Activated naive CD4-positive, alpha-beta T cell treated with anti-CD3 and anti-CD28 coated beads, Interleukin-2, amount 50 U/mL, for 72 hours (primary cell): ENCODE measurements around the gene GRM4. TPM values are rescaled to one million over a fixed set of nuclear protein-coding genes. Genes with fewer than 3 reads are reported as not detected.

Experiments used
- ATAC-seq, 2 donors: fragments of 150-1000 bp; cut with Tn5 transposase; 2 replicates each; pipeline ENCODE4 v1.10.0; 2021; ENCODE audit warnings: mild to moderate bottlenecking in 2 of 2, moderate library complexity in 2 of 2
- DNase-seq, 2 donors: peaks; one replicate each; pipeline ENCODE4 v3.0.0; 2021 to 2022; ENCODE audit warnings: low spot score in 2 of 2
- H3K27ac Mint-ChIP-seq, 2 donors: one replicate each; pipeline ENCODE4 v1.8.0; 2022; ENCODE audit warnings: mild to moderate bottlenecking in 2 of 2, mixed read lengths in 2 of 2
- H3K36me3 Mint-ChIP-seq, 2 donors: one replicate each; pipeline ENCODE4 v1.8.0; 2022; ENCODE audit warnings: mixed read lengths in 2 of 2
- H3K9me3 Mint-ChIP-seq, 2 donors: one replicate each; pipeline ENCODE4 v1.8.0; 2022; ENCODE audit warnings: mixed read lengths in 2 of 2
- total RNA-seq, 2 donors: library from RNA; stranded (reverse); gene quantifications; one replicate each; pipeline ENCODE4 v1.2.3, GENCODE V29; 2022

Gene GRM4
- total RNA-seq, 2 donors from 2014 or later: 0.12 to 0.36 TPM

DNA sequence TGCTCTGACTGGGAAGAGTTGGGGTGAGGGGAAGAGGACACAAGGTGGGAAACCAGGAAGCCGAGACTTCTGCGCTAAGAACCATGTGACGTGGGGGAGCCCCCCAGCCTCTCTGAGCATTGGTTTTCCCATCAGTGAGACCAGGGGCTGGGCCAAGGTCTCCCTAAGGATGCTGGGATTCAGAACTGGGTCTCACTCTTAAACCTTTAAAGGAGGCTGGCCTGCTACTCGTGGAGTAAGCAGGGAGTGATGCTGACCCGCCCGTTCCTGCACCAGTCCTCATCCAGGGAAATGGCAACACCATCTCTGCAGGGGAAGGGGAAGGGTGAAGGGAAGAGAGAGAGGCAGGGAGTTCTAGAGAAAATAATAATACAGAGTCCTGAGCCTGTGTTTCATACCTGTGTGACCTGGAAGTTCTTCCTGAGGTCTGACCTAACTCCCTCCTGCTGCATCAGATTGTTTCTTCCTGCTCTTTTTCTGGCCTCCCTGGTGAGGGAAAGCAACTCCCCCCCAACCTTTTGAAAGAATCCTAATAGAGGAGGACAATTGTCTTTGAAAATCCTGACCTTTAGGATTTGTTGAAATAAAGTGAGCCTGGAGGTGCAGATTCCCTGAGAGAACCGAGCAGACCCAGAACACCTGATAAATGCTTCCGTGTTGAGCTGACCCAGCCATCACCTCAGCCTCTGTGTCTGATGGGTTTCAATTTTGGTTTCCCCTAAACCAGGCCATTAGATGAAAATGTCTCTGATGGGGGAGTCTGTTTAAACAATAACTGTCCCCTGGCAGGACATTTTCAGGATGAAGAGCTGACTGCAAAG, 3.0 kb upstream of the GRM4 start:
- Mint-ChIP-seq H3K9me3 (no peaks in the 10 kb centered on the region), H3K36me3 (no peaks in the 10 kb centered on the region), H3K27ac (no peak overlapping the region)
- DNase-seq (peak in 1 of 2 donors; percentile 26), ATAC-seq (no peak)

GRCh38 chr6:34147906-34148630, 2.2 kb upstream of the GRM4 start:
- Mint-ChIP-seq H3K36me3 (no peaks in the 10 kb centered on the region), H3K9me3 (no peaks in the 10 kb centered on the region), H3K27ac (no peak overlapping the region)
- DNase-seq: peak in 1 of 2 donors; percentile 33
- ATAC-seq: no peak

- ATAC-seq: no peak
- Mint-ChIP-seq H3K36me3 (no peaks in the 10 kb centered on the region), H3K9me3 (no peaks in the 10 kb centered on the region), H3K27ac (no peak overlapping the region)
- no peak for DNase-seq
Measured at GRCh38 chr6:34146801-34147592, 1.1 kb upstream of the GRM4 start.

DNA sequence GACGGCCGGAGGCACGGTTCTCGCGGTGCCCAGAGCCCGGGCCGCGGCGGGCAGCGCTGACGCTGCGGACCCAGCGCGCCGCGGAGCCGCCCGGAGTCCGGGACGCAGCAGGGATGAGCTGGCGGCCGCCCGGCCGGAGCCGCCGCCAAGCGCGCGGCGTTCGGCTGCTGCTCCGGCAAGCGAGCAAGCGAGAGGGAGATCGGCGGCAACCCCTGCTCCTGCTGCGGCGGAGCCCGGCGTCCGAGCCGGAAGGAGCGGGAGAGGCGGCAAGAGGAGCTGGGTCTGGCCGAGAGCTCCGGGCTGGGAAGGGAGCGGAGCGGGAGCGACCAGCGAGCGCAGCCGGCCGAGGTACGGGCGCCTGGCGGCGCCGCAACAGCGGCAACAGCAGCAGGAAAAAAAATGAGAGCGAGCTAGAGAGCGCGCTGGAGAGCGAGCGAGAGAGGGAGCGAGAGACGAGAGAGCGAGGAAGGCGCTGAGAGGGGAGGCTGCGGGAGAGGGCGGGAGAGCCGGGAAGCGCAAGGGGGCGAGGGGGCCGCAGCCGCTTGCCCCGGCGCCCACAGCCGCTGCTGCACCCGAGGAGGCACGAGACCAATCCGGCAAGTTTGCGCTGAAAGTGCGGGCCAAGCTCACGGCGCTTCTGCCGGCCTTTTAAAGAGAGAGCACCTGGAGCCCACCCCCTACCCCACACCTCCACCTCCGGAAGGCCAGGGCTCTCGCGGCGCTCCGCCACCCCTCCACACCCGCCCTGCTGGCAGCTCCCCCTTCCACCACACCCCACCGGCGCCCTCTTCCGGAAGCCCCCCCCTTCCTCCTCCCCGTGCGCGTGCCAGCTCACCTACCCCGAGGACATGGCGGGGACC, 496 bp downstream of the GRM4 start:
- peak in 1 of 2 donors; percentile 35 for DNase-seq
- peak; percentile 22 to 36 for ATAC-seq
- Mint-ChIP-seq H3K9me3 (no peaks in the 10 kb centered on the region), H3K36me3 (no peaks in the 10 kb centered on the region), H3K27ac (no peak overlapping the region)

DNA sequence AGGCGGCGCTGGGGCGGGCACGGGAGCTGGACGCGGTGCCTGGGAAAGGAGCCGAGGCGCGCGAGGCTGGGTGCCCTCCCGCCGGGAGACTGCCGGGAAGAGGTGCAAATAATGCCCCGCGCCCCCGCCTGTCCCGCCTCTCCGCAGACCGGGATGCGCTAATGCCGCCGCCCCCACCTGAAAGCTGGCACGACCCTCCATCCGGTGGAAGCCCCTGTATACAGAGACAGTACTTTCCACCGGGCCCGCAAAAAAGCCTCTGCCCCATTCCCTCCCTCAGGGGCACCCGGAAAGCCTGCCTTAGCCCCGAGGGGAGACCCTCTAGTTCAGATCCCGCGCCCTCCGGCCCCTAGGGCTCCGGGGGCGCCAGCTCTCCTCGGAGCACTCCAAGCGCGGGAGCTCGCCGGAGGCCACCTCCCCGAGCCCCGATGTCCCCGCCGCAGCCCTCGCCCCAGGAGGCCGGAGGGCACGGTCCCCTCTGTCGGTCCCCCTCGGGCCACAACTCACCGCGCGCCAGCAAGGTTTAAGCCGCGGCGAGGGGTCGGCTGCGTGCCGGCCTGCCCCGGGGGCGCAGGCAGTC, 1.2 kb downstream of the GRM4 start:
- ATAC-seq: no peak
- no peaks in the 10 kb centered on the region for H3K9me3 Mint-ChIP-seq

GRCh38 chr6:34143884-34144580, 1.9 kb downstream of the GRM4 start:
- peak in 1 of 2 donors; percentile 59 for DNase-seq
- H3K36me3 Mint-ChIP-seq: no peaks in the 10 kb centered on the region
- H3K27ac Mint-ChIP-seq: no peak overlapping the region
- H3K9me3 Mint-ChIP-seq: no peaks in the 10 kb centered on the region
- peak; percentile 43 to 72 for ATAC-seq

More for the DNA sequence above, 1.2 kb downstream of the GRM4 start:
- Mint-ChIP-seq H3K36me3 (no peaks in the 10 kb centered on the region), H3K27ac (no peak overlapping the region)
- no peak for DNase-seq

DNA sequence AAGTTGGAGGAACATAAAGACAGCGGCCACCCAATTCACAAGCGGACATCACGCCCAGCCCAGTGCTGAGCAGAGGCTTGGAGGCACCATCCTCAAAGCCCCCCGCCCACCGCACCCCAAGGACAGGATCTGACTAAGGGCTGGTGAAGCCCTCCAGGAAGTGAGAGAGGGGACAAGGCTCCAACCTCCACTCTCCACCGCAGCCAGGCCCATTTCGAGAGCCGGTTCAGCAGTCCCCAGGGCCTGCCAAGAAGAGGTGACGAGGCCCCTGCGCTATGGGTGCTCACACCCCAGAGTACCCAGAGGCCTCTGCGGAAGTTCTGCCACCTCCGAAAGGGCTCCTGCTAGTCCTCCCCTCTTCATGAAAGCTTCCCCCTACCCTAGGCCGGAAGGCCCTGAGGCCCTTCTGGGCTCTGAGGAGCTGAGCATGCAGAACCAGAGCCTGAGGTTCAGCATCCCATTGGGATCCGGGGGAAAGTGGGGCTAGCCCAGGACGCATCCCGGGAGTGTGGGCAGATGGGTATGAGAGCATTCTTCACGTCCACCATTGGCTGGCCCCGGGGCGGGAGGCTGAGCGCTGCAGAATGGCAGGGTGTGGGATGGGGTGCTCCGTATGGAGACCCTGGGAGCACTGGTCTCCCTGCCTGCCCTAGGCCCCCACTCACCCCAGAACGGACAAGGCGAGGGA, 2.5 kb downstream of the GRM4 start:
- Mint-ChIP-seq H3K27ac (no peak overlapping the region), H3K36me3 (no peaks in the 10 kb centered on the region), H3K9me3 (no peaks in the 10 kb centered on the region)
- DNase-seq (no peak), ATAC-seq (peak in 1 of 2 donors; percentile 16)

DNA sequence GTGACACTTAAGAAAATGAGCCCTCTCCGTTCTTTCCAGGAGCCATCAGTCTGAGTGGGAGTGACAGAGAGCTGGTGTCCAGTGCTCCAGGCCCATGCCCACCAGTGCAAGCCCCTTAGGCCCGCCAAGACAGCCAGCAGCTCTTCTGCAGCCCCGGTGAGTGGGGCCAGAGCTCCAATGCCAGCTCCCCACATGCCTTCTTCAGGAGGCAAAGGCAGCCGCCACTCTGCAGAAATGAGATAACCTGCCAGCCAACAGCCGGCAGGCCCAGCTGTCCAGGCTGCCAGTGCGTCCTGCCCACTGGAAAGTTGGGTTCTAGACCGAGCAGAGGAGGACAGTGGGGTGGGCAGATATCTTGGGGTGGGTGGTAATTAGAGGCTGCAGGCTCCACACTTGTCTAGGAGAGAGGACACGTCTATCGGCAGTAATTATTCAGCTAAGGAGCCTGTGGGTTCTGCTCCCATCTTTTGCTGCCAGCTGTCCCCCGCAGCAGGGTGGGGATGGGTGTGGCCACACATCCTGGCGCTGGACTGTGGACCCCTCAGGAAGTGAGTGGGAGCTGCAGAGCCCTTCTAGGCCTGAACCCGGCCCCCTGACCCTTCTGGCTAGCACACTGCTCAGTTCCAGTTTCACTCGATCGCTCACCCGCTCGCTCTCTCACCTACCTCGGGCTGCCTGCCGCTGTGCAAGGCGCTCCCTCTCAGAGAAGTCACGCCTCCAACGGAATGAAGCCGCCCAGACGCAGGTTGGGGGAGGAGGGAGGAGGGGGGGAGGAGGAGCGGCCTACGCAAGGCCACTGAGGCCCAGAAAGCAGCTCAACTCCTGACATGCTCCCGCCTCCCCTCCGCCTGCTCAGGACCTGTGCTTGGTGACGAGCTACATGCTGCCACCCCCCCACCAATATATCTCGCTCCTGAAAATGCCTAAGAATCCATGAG, 3.6 kb downstream of the GRM4 start:
- DNase-seq: no peak
- Mint-ChIP-seq H3K9me3 (no peaks in the 10 kb centered on the region), H3K36me3 (no peaks in the 10 kb centered on the region), H3K27ac (no peak overlapping the region)
- ATAC-seq: no peak

GRCh38 chr6:34140075-34140474, 5.8 kb downstream of the GRM4 start:
- Mint-ChIP-seq H3K27ac (no peak overlapping the region), H3K9me3 (no peaks in the 10 kb centered on the region), H3K36me3 (no peaks in the 10 kb centered on the region)
- DNase-seq (no peak), ATAC-seq (no peak)

- Mint-ChIP-seq H3K9me3 (no peaks in the 10 kb centered on the region), H3K36me3 (no peaks in the 10 kb centered on the region), H3K27ac (no peak overlapping the region)
- DNase-seq: no peak
- ATAC-seq: no peak
Measured at GRCh38 chr6:34138914-34139510, 6.9 kb downstream of the GRM4 start.

GRCh38 chr6:34138191-34138590, 7.7 kb downstream of the GRM4 start:
- Mint-ChIP-seq H3K9me3 (no peaks in the 10 kb centered on the region), H3K36me3 (no peaks in the 10 kb centered on the region), H3K27ac (no peak overlapping the region)
- no peak for DNase-seq
- ATAC-seq: no peak

- no peaks in the 10 kb centered on the region for H3K36me3 Mint-ChIP-seq
- no peak overlapping the region for H3K27ac Mint-ChIP-seq
- no peaks in the 10 kb centered on the region for H3K9me3 Mint-ChIP-seq
- ATAC-seq (no peak), DNase-seq (no peak)
Measured at GRCh38 chr6:34135541-34135940, 10.3 kb downstream of the GRM4 start.

DNA sequence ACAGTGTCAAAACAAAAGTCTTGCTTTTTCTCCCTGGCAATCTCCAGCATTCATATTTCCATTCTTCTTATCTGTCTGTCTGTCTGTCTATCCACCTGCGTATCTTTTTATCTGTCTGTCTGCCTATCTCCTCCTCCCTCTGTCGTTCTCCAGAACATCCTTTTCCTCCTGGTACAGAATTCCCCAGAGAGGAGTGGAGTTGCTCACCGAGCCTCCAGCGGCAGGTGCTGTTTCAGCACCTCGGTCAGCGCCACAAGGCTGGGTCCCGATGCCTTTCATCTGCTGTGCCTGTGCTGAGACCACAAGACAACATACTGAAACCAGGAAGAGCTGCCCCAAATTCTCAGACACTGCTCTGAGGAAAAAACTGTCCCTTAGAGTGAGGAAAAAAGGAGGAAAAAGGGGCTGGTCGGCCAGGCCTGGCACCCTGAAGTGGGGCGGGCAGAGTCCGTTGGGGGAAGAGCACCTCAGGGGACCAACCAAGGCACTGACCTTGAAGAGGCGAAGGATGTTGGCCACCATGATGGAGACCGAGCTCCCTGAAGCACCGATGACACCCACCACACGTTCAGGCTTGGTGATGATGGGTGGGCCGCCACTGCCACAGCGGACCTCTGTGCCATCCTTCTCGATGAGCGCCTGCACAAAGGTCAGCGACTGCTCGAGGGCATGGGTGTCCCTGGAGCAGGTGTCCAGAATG, 13.3 kb downstream of the GRM4 start:
- no peak overlapping the region for H3K27ac Mint-ChIP-seq
- ATAC-seq: no peak
- DNase-seq: peak in 1 of 2 donors; percentile 50
- no peaks in the 10 kb centered on the region for H3K36me3 Mint-ChIP-seq
- no peaks in the 10 kb centered on the region for H3K9me3 Mint-ChIP-seq
